Activated T-cell treated with anti-CD3 and anti-CD28 coated beads, Interleukin-2, amount 50 U/mL, for 24 hours (primary cell): Measurements from ENCODE around the gene TSC2.

ENCODE experiments used
- DNase-seq: peaks from one replicate; pipeline ENCODE4 v3.0.0-alpha.2; 2020
- H3K27ac Mint-ChIP-seq: 2 replicates; pipeline ENCODE4 v1.8.0; 2020; ENCODE audit warnings: mild to moderate bottlenecking, mixed read lengths
- H3K27me3 Mint-ChIP-seq: 2 replicates; pipeline ENCODE4 v1.8.0; 2020; ENCODE audit warnings: mixed read lengths
- H3K36me3 Mint-ChIP-seq: 2 replicates; pipeline ENCODE4 v1.8.0; 2020; ENCODE audit warnings: low read depth, mixed read lengths
- H3K4me1 Mint-ChIP-seq: 2 replicates; pipeline ENCODE4 v1.8.0; 2020; ENCODE audit warnings: low read depth, mixed read lengths
- H3K4me3 Mint-ChIP-seq: 2 replicates; pipeline ENCODE4 v1.8.0; 2020; ENCODE audit warnings: mild to moderate bottlenecking, moderate library complexity, mixed read lengths
- H3K9me3 Mint-ChIP-seq: 2 replicates; pipeline ENCODE4 v1.8.0; 2020; ENCODE audit warnings: mixed read lengths

TSC2 gene

DNA sequence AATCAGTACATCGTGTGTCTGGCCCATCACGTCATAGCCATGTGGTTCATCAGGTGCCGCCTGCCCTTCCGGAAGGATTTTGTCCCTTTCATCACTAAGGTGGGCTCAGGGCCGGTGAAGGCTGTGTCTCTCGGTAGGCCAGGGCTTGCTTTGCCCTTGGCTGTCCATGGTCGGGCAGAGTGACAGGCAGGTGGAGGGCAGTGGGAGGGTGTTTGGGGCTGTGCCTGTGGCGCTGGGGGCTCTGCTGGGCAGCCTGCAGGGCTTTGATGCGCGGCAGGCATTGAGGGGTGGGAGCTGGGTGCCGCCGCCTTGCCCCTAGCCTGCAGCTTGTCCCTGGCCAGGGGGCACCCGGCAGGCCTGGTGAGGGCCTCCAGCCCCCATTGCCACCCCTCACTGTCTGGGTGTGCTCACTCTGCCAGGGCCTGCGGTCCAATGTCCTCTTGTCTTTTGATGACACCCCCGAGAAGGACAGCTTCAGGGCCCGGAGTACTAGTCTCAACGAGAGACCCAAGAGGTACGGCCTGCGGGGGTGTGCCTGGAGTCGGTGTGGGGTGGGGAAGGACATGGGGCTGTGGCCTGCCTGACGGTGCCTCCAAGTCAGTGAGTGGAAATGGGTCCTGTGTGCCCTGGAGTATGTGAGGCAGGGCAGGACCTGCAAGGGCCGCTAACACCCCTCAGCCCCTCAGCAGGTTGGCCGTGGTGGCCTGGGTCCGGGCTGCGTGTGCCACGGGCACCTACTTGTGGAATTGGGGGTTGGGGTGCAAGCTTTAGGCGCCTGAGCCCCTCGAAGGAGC, 28.5 kb downstream of the TSC2 start:
- H3K4me1 Mint-ChIP-seq: no peaks in the 10 kb centered on the region

DNA sequence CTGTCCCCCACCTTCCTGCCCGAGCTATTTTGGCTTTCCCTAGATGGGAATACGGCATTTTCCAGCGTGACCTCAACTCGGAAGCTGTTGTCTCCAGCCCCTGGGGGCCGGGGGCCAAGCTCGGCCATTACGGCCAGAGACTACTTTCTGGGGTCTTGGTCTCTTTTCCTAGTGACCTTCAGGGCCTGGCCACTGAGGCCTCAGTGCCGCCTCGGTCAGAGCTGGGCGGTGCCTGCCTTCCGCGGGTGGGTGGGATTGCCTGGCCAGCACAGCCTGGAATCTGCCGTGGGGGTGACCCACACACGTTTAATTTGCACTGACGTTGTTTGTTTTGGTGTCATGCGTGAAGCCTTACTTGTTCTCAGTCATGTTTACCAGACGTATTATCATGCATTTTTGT, 29.2 kb downstream of the TSC2 start:
- Mint-ChIP-seq H3K27ac (no peak overlapping the region), H3K27me3 (no peaks in the 10 kb centered on the region), H3K36me3 (peaks cover 73% of the 10 kb centered on the region)

More for the DNA sequence above, 28.5 kb downstream of the TSC2 start:
- H3K27me3 Mint-ChIP-seq: no peaks in the 10 kb centered on the region
- H3K27ac Mint-ChIP-seq: no peak overlapping the region
- no peak for DNase-seq
- H3K36me3 Mint-ChIP-seq: peaks cover 77% of the 10 kb centered on the region
- H3K4me3 Mint-ChIP-seq: no peak overlapping the region
- H3K9me3 Mint-ChIP-seq: no peaks in the 10 kb centered on the region

DNA sequence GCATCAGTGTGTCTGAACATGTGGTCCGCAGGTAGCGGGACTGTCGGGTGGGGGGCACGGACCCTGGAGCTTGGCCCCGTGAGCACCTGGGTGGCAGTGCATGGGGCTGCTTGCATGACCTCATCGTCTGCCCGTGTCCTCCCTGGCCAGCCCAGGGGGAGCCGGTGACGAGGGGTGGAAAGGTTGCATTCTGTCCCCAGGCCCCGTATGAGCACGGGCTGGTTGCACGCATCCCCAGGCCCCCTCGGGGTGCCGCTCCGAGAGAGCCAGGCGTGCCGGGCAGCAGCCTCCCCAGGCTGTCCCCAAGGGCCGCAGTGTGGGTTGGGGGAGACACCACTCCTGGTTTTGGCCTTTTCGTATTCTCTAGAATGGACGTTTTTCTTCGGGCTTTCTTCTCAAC, 29.9 kb downstream of the TSC2 start:
- H3K27ac Mint-ChIP-seq: no peak overlapping the region
- no peaks in the 10 kb centered on the region for H3K4me1 Mint-ChIP-seq
- no peaks in the 10 kb centered on the region for H3K27me3 Mint-ChIP-seq
- H3K36me3 Mint-ChIP-seq: peaks cover 72% of the 10 kb centered on the region
- no peak for DNase-seq
- H3K9me3 Mint-ChIP-seq: no peaks in the 10 kb centered on the region
- no peak overlapping the region for H3K4me3 Mint-ChIP-seq

More for the DNA sequence above, 29.2 kb downstream of the TSC2 start:
- Mint-ChIP-seq H3K4me3 (no peak overlapping the region), H3K9me3 (no peaks in the 10 kb centered on the region), H3K4me1 (no peaks in the 10 kb centered on the region)
- no peak for DNase-seq

DNA sequence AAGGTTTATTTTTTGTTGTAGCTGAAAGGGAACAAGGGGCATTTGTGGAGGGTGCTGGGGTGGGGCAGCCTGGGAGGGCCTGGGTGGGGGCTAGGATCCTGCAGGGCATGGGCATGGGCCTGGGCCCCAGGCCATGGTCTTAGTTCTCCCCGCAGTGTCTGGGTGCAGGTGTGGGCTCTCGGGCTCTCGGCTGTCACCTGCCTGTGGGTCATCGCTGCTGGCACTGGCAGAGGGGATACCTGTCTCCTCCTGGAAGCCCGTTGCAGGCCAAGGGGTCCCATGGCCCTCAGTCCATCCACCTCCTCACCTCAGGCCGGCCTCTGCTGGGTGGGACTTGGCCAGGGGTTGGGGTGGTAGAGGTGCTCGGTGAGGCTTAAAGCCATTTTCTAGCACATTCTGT, 30.3 kb downstream of the TSC2 start:
- Mint-ChIP-seq H3K4me3 (no peak overlapping the region), H3K4me1 (peaks cover 1% of the 10 kb centered on the region), H3K27ac (no peak overlapping the region), H3K9me3 (no peaks in the 10 kb centered on the region), H3K36me3 (peaks cover 71% of the 10 kb centered on the region), H3K27me3 (no peaks in the 10 kb centered on the region)
- no peak for DNase-seq

DNA sequence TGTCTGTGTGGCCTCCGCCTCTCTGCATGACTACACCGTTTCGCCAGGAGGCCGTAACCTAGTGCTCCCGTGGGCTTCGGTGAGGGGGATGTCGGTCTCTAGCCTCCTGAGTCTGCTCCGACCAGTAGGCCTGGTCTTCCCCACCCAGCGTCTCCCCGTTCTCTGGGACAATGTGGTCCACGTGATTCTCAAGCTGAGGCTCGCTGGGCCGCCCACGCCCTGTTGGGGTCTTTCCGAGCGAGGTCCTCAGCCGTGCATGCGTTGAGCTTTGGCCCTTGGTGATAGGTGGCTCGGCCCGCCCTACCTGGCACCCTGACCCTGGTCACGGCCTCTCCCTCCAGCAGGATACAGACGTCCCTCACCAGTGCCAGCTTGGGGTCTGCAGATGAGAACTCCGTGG, 30.9 kb downstream of the TSC2 start:
- Mint-ChIP-seq H3K4me3 (no peak overlapping the region), H3K4me1 (peaks cover 2% of the 10 kb centered on the region), H3K36me3 (peaks cover 69% of the 10 kb centered on the region), H3K27me3 (no peaks in the 10 kb centered on the region), H3K9me3 (no peaks in the 10 kb centered on the region), H3K27ac (no peak overlapping the region)
- no peak for DNase-seq

DNA sequence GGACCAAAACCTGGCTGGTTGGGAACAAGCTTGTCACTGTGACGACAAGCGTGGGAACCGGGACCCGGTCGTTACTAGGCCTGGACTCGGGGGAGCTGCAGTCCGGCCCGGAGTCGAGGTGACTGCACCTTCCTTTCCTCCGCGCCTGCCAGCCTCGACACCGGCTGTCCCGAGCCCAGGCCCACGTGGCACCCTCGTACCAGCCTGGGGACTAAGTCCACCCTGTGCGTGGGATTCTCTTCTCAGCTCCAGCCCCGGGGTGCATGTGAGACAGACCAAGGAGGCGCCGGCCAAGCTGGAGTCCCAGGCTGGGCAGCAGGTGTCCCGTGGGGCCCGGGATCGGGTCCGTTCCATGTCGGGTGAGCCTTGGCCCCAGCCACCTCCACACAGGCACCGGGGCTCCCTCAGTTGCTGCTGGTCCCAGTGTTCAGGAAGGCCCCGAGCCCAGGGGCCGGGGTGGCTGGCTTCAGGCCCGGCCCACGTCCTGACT, 31.6 kb downstream of the TSC2 start:
- H3K4me3 Mint-ChIP-seq: no peak overlapping the region
- DNase-seq: no peak
- H3K9me3 Mint-ChIP-seq: no peaks in the 10 kb centered on the region
- no peak overlapping the region for H3K27ac Mint-ChIP-seq
- peaks cover 2% of the 10 kb centered on the region for H3K4me1 Mint-ChIP-seq
- no peaks in the 10 kb centered on the region for H3K27me3 Mint-ChIP-seq
- H3K36me3 Mint-ChIP-seq: peaks cover 66% of the 10 kb centered on the region

DNA sequence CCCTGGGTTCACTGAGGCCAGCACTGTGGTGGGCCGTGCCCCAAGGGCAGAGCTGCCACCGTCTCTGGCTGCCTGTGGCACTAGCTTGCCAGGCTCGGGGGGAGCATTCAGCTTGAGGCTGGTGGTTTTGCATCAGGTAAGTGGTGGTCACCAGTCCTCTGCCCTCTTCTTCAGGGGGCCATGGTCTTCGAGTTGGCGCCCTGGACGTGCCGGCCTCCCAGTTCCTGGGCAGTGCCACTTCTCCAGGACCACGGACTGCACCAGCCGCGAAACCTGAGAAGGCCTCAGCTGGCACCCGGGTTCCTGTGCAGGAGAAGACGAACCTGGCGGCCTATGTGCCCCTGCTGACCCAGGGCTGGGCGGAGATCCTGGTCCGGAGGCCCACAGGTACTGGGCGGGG, 32.2 kb downstream of the TSC2 start:
- H3K9me3 Mint-ChIP-seq: no peaks in the 10 kb centered on the region
- no peak for DNase-seq
- peaks cover 60% of the 10 kb centered on the region for H3K36me3 Mint-ChIP-seq
- no peaks in the 10 kb centered on the region for H3K27me3 Mint-ChIP-seq
- no peak overlapping the region for H3K27ac Mint-ChIP-seq
- peaks cover 2% of the 10 kb centered on the region for H3K4me1 Mint-ChIP-seq
- no peak overlapping the region for H3K4me3 Mint-ChIP-seq

DNA sequence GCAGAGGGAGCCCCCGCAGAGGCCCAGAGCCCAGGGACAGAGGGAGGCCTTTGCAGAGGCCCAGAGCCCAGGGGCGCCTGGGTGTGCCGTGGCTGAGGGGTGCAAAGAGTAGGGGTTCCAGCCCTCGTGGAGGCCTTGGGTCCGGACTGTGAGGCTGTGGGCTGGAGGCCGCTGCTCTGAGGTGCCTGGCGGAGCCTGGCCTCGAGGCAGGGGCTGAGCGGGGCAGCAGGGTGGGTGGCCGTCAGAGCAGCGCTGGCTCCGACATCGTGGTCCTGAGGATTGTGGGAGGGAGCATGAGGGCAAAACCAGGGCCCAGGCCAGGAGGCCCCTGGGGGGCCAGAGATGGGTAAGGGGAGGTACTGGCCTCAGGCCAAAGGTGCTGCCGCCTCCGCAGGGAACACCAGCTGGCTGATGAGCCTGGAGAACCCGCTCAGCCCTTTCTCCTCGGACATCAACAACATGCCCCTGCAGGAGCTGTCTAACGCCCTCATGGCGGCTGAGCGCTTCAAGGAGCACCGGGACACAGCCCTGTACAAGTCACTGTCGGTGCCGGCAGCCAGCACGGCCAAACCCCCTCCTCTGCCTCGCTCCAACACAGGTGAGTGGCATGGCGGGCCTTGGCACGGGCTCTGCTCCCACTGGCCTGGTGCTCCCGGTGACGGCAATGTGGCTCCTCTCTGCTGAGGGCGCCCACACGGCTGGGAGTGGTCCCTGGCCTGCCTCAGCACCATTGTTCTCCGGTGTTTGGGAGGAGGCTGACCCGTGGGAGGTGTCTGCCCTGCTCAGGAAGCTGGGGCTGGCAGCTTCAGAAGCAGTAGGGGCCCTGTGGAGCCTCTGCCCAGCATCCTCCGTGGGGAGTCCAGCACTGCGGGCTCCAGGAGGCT, 33.7 kb downstream of the TSC2 start:
- DNase-seq: no peak
- Mint-ChIP-seq H3K4me3 (no peak overlapping the region), H3K36me3 (peaks cover 52% of the 10 kb centered on the region), H3K27me3 (no peaks in the 10 kb centered on the region), H3K9me3 (no peaks in the 10 kb centered on the region), H3K27ac (no peak overlapping the region), H3K4me1 (peaks cover 2% of the 10 kb centered on the region)

DNA sequence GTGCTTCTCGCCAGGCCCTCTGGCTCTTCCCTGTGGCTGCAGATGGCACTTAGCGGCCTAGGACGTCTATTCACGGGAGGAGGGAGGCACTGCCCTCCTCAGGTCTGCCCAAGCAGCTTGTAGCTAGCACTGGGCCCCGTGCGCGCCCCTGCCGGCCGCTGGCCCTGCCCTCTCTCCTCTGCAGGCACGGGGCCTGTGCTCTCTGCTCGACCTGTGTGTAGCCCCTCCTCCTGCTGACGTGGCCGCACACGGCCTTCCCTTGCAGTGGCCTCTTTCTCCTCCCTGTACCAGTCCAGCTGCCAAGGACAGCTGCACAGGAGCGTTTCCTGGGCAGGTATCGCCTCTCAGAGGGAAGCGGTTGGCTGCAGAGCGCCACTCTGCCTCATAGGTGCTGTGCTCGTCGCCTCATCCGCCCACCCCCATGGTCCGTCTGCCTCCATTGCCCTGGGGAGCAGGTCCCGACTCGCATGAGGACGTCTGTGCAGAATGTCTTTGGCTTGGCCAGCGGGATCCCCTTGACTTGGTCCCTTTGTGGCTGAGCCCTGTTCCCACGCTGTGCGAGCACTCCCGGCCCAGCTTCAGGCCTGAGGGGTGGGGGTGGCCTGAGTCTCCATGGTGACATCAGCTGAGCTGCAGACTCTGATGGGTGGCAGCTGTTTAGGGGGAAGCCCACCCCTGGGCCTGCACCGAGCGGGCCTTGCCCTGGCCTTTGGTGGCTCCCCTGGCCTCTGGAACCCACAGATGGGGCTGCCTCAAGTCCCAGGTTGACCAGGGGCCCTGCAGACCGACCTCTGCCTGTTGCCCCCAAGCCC, 34.6 kb downstream of the TSC2 start:
- H3K27me3 Mint-ChIP-seq: no peaks in the 10 kb centered on the region
- H3K36me3 Mint-ChIP-seq: peaks cover 54% of the 10 kb centered on the region
- H3K27ac Mint-ChIP-seq: no peak overlapping the region
- no peak overlapping the region for H3K4me3 Mint-ChIP-seq
- peaks cover 2% of the 10 kb centered on the region for H3K4me1 Mint-ChIP-seq
- DNase-seq: no peak
- no peaks in the 10 kb centered on the region for H3K9me3 Mint-ChIP-seq

DNA sequence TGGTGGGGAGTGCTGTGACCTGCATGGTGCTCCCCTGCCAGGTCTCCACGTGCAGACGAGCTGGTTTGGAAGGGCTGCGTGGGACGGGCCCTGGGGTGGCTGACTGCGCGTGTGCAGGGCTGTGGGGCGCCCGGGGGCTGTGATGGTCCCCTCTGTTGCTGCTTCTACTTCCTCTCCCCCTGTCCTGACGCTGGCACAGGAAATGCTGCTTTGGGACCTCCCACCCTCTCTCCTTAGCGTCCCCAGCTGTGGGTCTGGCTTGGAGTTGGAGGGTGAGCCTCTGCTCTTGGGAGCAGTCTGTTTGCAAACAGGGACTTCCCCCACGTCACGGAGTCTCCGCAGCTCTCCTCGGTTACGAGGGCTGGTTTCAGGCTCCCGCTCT, 35.2 kb downstream of the TSC2 start:
- Mint-ChIP-seq H3K27ac (no peak overlapping the region), H3K36me3 (peaks cover 57% of the 10 kb centered on the region), H3K4me1 (peaks cover 2% of the 10 kb centered on the region), H3K4me3 (no peak overlapping the region), H3K27me3 (no peaks in the 10 kb centered on the region), H3K9me3 (no peaks in the 10 kb centered on the region)
- no peak for DNase-seq

DNA sequence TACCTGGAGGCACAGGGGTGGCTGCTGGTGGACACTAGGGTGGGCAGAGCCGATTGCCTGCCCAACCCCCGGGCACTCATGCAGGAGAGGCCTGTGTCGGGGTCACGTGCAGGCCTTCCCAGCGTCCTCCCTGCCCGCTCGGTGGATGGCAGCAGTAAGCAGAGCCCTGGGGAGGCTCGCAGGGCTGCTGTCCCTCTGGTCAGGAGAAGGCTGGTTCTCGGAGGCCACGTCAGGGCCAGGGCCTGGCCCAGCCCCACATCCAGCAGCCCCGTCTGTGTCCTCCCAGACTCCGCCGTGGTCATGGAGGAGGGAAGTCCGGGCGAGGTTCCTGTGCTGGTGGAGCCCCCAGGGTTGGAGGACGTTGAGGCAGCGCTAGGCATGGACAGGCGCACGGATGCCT, 35.6 kb downstream of the TSC2 start:
- H3K4me3 Mint-ChIP-seq: no peak overlapping the region
- no peak for DNase-seq
- peaks cover 2% of the 10 kb centered on the region for H3K4me1 Mint-ChIP-seq
- H3K36me3 Mint-ChIP-seq: peaks cover 60% of the 10 kb centered on the region
- H3K9me3 Mint-ChIP-seq: no peaks in the 10 kb centered on the region
- H3K27ac Mint-ChIP-seq: no peak overlapping the region
- no peaks in the 10 kb centered on the region for H3K27me3 Mint-ChIP-seq

DNA sequence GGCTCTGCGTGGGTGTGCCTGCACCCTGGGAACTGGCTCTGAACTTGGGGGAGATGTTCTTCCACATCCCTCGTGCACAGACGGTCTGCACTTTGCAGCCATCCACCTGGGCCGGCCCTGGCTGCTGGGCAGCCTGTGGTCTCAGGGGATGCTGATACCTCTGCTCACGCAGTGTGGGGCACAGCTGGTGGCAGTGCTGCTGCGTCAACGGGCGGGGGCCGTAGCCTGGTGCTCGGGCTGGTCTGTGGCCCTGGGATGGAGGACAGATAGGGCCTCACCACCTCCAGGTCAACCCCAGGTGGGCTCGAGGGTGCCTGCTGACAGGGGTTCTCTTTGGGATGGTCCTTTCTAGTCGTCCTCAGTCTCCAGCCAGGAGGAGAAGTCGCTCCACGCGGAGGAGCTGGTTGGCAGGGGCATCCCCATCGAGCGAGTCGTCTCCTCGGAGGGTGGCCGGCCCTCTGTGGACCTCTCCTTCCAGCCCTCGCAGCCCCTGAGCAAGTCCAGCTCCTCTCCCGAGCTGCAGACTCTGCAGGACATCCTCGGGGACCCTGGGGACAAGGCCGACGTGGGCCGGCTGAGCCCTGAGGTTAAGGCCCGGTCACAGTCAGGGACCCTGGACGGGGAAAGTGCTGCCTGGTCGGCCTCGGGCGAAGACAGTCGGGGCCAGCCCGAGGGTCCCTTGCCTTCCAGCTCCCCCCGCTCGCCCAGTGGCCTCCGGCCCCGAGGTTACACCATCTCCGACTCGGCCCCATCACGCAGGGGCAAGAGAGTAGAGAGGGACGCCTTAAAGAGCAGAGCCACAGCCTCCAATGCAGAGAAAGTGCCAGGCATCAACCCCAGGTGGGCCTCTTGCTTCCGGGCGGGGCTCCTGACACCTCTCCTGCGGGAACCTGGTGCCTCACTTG, 36.3 kb downstream of the TSC2 start:
- H3K27ac Mint-ChIP-seq: no peak overlapping the region
- H3K27me3 Mint-ChIP-seq: no peaks in the 10 kb centered on the region
- no peaks in the 10 kb centered on the region for H3K9me3 Mint-ChIP-seq
- H3K36me3 Mint-ChIP-seq: peaks cover 60% of the 10 kb centered on the region
- H3K4me1 Mint-ChIP-seq: peaks cover 2% of the 10 kb centered on the region
- no peak overlapping the region for H3K4me3 Mint-ChIP-seq
- no peak for DNase-seq

DNA sequence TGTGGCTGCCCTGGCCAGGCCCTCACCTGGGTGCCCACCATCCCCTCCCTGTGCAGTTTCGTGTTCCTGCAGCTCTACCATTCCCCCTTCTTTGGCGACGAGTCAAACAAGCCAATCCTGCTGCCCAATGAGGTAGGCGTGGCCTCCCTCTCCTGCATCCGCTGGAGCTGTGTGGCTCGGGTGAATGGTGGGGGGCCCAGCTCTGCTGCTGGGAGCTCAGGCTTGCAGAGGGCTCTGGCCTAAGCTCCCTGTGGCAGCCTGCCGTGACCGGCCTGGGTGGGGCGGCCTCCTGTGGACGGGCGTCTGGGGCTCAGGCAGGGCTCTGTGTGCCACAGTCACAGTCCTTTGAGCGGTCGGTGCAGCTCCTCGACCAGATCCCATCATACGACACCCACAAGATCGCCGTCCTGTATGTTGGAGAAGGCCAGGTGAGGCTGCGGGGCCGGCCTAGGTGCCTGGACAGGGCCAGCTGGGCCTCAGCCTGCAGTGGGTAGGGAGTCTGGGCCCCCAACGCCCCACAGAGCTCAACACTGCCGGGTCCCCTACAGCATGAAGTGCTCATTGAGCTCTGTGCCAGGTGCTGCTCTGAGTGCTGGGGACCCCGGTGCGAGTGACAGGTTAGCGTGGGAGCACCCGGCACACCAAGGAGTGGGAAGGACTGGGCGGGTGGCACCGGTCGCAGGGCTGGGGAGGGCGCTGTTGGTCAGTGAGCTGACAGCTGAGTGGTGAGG, 37.3 kb downstream of the TSC2 start:
- DNase-seq: no peak
- H3K27me3 Mint-ChIP-seq: no peaks in the 10 kb centered on the region
- H3K9me3 Mint-ChIP-seq: no peaks in the 10 kb centered on the region
- H3K36me3 Mint-ChIP-seq: peaks cover 60% of the 10 kb centered on the region
- peaks cover 2% of the 10 kb centered on the region for H3K4me1 Mint-ChIP-seq
- H3K27ac Mint-ChIP-seq: peak overlapping the region; percentile 8
- H3K4me3 Mint-ChIP-seq: no peak overlapping the region
